ENCODE measurements around the gene TPBGL. TPM values are rescaled to one million over a fixed set of nuclear protein-coding genes. Genes with fewer than 3 reads are reported as not detected.

TPBGL gene
- total RNA-seq, 1 donor from 2014 or later = not detected

- intact Hi-C loops (cut with micrococcal nuclease) = no loop called here
- ChIA-PET CTCF (interaction anchor here (1.4 kb wide), 1 partner anchor 16 kb away, joined by 3 read pairs; no protein-coding TSS in a partner anchor), POLR2A (no interaction called here)
- TF ChIP-seq CTCF (IDR thresholded peaks at IDR 0.05) = no peak
- Mint-ChIP-seq H3K36me3 (ENCODE audit: low read depth) (no peaks in the 10 kb centered on the region), H3K27ac (no peak overlapping the region), H3K27me3 (no peaks in the 10 kb centered on the region), H3K9me3 (no peaks in the 10 kb centered on the region), H3K4me1 (peaks cover 41% of the 10 kb centered on the region), H3K4me3 (peak overlapping the region; percentile 0)
- DNase-seq (no peak), ATAC-seq (ENCODE audit: low read depth) (peak; percentile 64)
Measured at GRCh38 chr11:75263944-75264349, 23.4 kb downstream of the TPBGL start.

DNA sequence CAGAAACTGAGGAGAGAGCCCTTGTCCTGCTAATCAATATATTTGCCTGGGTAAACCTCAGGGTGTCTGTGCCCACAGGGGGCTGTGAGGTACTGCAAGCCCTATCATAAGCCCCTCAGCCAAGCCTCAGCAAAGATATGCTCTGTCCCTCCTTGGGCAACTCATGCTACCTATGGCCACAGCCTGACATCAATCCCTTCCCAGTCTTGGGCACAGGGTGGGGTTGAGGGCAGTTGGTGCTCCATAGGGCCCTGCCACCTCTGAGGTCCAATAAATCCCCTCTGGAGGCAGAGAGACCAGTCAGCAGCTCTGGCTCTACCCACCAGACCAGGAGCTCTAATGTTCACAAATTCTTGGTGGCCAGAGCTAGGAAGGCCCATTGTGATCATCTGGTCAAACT is 23.8 kb downstream of the TPBGL start:
- intact Hi-C loops (cut with micrococcal nuclease) = no loop called here
- H3K4me3 Mint-ChIP-seq = peak overlapping the region; percentile 0
- H3K27me3 Mint-ChIP-seq = no peaks in the 10 kb centered on the region
- POLR2A ChIA-PET = no interaction called here
- DNase-seq = no peak
- no peaks in the 10 kb centered on the region for H3K9me3 Mint-ChIP-seq
- no peak overlapping the region for H3K27ac Mint-ChIP-seq
- CTCF ChIA-PET = interaction anchor here (1.4 kb wide), 1 partner anchor 15 kb away, joined by 3 read pairs; no protein-coding TSS in a partner anchor
- ATAC-seq (ENCODE audit: low read depth) = no peak
- no peaks in the 10 kb centered on the region for H3K36me3 Mint-ChIP-seq (ENCODE audit: low read depth)
- peaks cover 41% of the 10 kb centered on the region for H3K4me1 Mint-ChIP-seq
- no peak for TF ChIP-seq CTCF (IDR thresholded peaks at IDR 0.05)

DNA sequence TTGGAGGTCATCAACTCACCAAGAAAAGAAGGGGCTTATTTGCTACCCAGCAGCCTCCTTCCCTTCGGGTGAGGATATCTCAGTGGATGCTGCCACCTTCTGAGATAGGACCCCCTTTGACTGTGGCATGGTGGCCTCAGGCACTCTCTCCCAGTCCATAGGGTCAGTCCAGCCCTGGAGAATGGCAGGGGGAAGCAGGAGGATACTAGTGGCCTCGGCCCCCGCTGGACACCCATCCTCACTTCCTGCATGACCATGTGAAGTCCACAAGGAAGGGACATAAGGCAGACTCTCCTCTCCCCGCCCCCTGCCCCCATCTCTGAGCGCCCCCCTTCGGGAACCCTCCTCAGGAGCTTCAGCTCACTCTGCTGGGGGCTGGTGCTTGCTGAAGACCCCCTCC is 24.4 kb downstream of the TPBGL start:
- ATAC-seq (ENCODE audit: low read depth) (no peak), DNase-seq (no peak)
- H3K27me3 Mint-ChIP-seq = no peaks in the 10 kb centered on the region
- ChIA-PET CTCF (no interaction called here), POLR2A (no interaction called here)
- H3K4me1 Mint-ChIP-seq = peaks cover 41% of the 10 kb centered on the region
- TF ChIP-seq CTCF (IDR thresholded peaks at IDR 0.05) = no peak
- no peaks in the 10 kb centered on the region for H3K9me3 Mint-ChIP-seq
- H3K4me3 Mint-ChIP-seq = no peak overlapping the region
- H3K36me3 Mint-ChIP-seq (ENCODE audit: low read depth) = no peaks in the 10 kb centered on the region
- intact Hi-C loops (cut with micrococcal nuclease) = no loop called here
- H3K27ac Mint-ChIP-seq = no peak overlapping the region

- ATAC-seq (ENCODE audit: low read depth) (no peak), DNase-seq (no peak)
- Mint-ChIP-seq H3K9me3 (no peaks in the 10 kb centered on the region), H3K4me1 (peaks cover 39% of the 10 kb centered on the region), H3K27me3 (no peaks in the 10 kb centered on the region), H3K4me3 (no peak overlapping the region), H3K36me3 (ENCODE audit: low read depth) (no peaks in the 10 kb centered on the region), H3K27ac (peak overlapping the region; percentile 50)
- intact Hi-C loops (cut with micrococcal nuclease) = no loop called here
- ChIA-PET POLR2A (interaction anchor here (0.5 kb wide), 1 partner anchor 10 kb away, joined by 3 read pairs; no protein-coding TSS in a partner anchor), CTCF (no interaction called here)
- TF ChIP-seq CTCF (IDR thresholded peaks at IDR 0.05) = no peak
Measured at GRCh38 chr11:75265851-75266531, 25.4 kb downstream of the TPBGL start.

DNA sequence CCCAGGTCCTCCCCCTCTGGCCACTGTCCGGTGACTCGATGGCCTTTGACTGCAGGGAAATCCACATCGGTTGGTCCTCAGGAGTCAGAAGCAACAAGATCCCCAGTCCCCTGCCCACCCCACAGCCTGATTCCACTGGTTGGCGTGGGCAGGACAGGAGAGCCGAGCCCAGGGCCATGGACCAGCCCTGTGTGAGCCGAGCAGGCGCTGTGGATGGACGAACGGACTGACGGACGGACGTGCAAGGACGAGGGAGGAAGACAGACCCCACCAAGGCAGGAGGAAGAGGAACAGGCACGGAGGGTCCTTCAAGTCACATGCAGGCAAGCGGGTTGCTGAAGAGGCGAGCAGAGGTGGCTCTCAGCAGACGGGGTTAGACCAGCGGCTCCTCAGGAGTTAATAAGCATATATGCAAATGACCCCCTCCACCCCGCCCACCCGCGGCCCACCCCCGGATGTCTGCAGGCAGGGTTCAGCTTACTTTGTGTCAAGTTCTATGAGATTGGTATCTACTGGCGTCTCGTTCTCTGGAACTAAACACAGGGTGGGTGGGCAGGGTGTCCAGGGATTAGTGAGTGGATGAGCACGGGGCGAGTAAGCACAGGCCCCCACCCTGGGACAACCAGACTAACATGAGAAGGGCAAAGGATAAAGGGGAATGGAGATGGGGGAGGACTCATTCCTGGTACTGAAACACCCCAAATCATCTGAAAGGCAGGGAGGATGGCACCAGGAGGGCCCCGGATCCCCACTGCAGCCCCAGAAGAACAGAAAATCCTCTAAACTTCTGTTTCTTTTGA is 26.8 kb downstream of the TPBGL start:
- no peak for TF ChIP-seq CTCF (IDR thresholded peaks at IDR 0.05)
- Mint-ChIP-seq H3K27me3 (no peaks in the 10 kb centered on the region), H3K4me3 (no peak overlapping the region), H3K9me3 (no peaks in the 10 kb centered on the region), H3K27ac (no peak overlapping the region), H3K4me1 (peaks cover 26% of the 10 kb centered on the region), H3K36me3 (ENCODE audit: low read depth) (no peaks in the 10 kb centered on the region)
- ATAC-seq (ENCODE audit: low read depth) (no peak), DNase-seq (no peak)
- POLR2A ChIA-PET = interaction anchor here (0.7 kb wide), 1 partner anchor 14 kb away, joined by 8 read pairs; no protein-coding TSS in a partner anchor
- intact Hi-C loops (cut with micrococcal nuclease) = no loop called here
- CTCF ChIA-PET = no interaction called here

Measured in activated B cell treated with CpG ODN at 0.5 μM for 24 hours (primary cell).